Endothelial cell of umbilical vein (primary cell): ENCODE results near the gene AP5S1.

Experiments
- CTCF ChIP-seq, 2 donors: IDR thresholded peaks; 1 replicate in 1 of 2; 2 replicates in 1 of 2; pipeline ENCODE4 v1.5.1; 2011; ENCODE audit warnings: low read length in 2 of 2, mild to moderate bottlenecking in 2 of 2, moderate library complexity in 2 of 2, control low read depth in 1 of 2, inconsistent platforms in 1 of 2, low read depth in 1 of 2; ENCODE audit not compliant: insufficient read depth in 1 of 2; ENCODE audit errors: extremely low read depth in 1 of 2
- EZH2 ChIP-seq: IDR thresholded peaks from 2 replicates; pipeline ENCODE4 v1.6.1; 2012; ENCODE audit warnings: borderline replicate concordance, low read depth, mild to moderate bottlenecking, moderate library complexity, low read length, inconsistent platforms; ENCODE audit not compliant: severe bottlenecking
- GATA2 ChIP-seq: IDR thresholded peaks from 2 replicates; pipeline ENCODE4 v1.7.0; 2011; ENCODE audit warnings: low read depth, mild to moderate bottlenecking, moderate library complexity, mixed read lengths, low read length; ENCODE audit not compliant: insufficient read length, insufficient read depth
- JUN ChIP-seq: IDR thresholded peaks from 2 replicates; pipeline ENCODE4 v1.6.1; 2011; ENCODE audit warnings: borderline replicate concordance, low read depth; ENCODE audit not compliant: insufficient read length, insufficient read depth
- MAX ChIP-seq: IDR thresholded peaks from 2 replicates; pipeline ENCODE4 v1.6.1; 2011; ENCODE audit not compliant: insufficient read depth, insufficient read length
- MYC ChIP-seq: IDR thresholded peaks from one replicate; pipeline ENCODE4 v1.6.1; 2011; ENCODE audit warnings: mild to moderate bottlenecking, low read depth, low read length
- POLR2A ChIP-seq: IDR thresholded peaks from 2 replicates; pipeline ENCODE4 v1.6.1; 2012; ENCODE audit warnings: low read depth, mild to moderate bottlenecking, control low read depth, low read length
- POLR2AphosphoS5 ChIP-seq: IDR thresholded peaks from 2 replicates; pipeline ENCODE4 v1.6.1; 2012; ENCODE audit warnings: low read depth, mild to moderate bottlenecking, control low read depth, low read length, moderate library complexity; ENCODE audit not compliant: insufficient read depth

GRCh38 chr20:3786126-3786484, 34.2 kb upstream of the AP5S1 start:
- TF ChIP-seq CTCF (IDR thresholded peaks at IDR 0.05; ENCODE audit: extremely low read depth in 1 of 2, insufficient read depth in 1 of 2, low read depth in 1 of 2, low read length in 2 of 2) (no peak), MAX (peak; percentile 48), JUN (no peak), POLR2A (no peak), POLR2AphosphoS5 (no peak), EZH2 (no peak), GATA2 (no peak), MYC (no peak)
